Right atrium auricular region (tissue), 2 donors: ENCODE results near the gene DPM2. TPM values are rescaled to one million over a fixed set of nuclear protein-coding genes. Genes with fewer than 3 reads are reported as not detected.

Experiments
- DNase-seq: peaks from one replicate; pipeline ENCODE4 v3.0.0-alpha.2; 2019; ENCODE audit warnings: low spot score
- H3K27ac ChIP-seq, 2 donors: fragments of 200-600 bp; sonication (generic); 1 replicate in 1 of 2; 2 replicates in 1 of 2; pipeline ENCODE4 v1.5.1; 2016 to 2019
- H3K27me3 ChIP-seq, 2 donors: fragments of 200-600 bp; sonication (generic); one replicate each; pipeline versions ENCODE4 v1.5.1 to v1.6.0; 2017 to 2019
- H3K36me3 ChIP-seq: fragments of 200-600 bp; sonication (generic); one replicate; pipeline ENCODE4 v1.5.1; 2016
- H3K4me1 ChIP-seq, 2 donors: fragments of 200-600 bp; sonication (generic); one replicate each; pipeline versions ENCODE4 v1.5.1 to v1.6.0; 2017 to 2019
- H3K4me3 ChIP-seq, 2 donors: fragments of 200-600 bp; sonication (generic); 1 replicate in 1 of 2; 2 replicates in 1 of 2; pipeline ENCODE4 v1.5.1; 2017 to 2019; ENCODE audit warnings: mild to moderate bottlenecking in 1 of 2, moderate library complexity in 1 of 2
- H3K9me3 ChIP-seq, 2 donors: fragments of 200-600 bp; sonication (generic); one replicate each; pipeline ENCODE4 v1.5.1; 2019
- CTCF ChIP-seq, 2 donors: fragments of 200-600 bp; sonication (generic); IDR thresholded peaks; one replicate each; pipeline ENCODE4 v1.5.1; 2019; ENCODE audit warnings: antibody characterized with exemption in 2 of 2
- total RNA-seq, 2 donors: library from RNA; depleted of rRNA; stranded (reverse); fragments of >200 nt; gene quantifications; one replicate each; pipeline ENCODE4 v1.1.0, GENCODE V29; 2016

DPM2 gene
- total RNA-seq, 2 donors from 2014 or later = 4.7 to 11.4 TPM

GRCh38 chr9:127943731-127944144, 6.1 kb upstream of the DPM2 start:
- DNase-seq = no peak
- peak overlapping the region in 1 of 2 donors; percentile 2 for H3K27ac ChIP-seq
- H3K27me3 ChIP-seq = no peaks in the 10 kb centered on the region
- peaks cover 0 to 28% of the 10 kb centered on the region in 2 donors for H3K4me1 ChIP-seq
- no peak overlapping the region for H3K4me3 ChIP-seq
- no peaks in the 10 kb centered on the region for H3K9me3 ChIP-seq
- peak; percentile 92 to 95 for TF ChIP-seq CTCF (IDR thresholded peaks at IDR 0.05)
- peaks cover 20% of the 10 kb centered on the region for H3K36me3 ChIP-seq

- peaks cover 0 to 34% of the 10 kb centered on the region in 2 donors for H3K4me1 ChIP-seq
- H3K4me3 ChIP-seq = no peak overlapping the region
- H3K27ac ChIP-seq = peak overlapping the region in 1 of 2 donors; percentile 3
- TF ChIP-seq CTCF (IDR thresholded peaks at IDR 0.05) = no peak
- peaks cover 20% of the 10 kb centered on the region for H3K36me3 ChIP-seq
- H3K27me3 ChIP-seq = no peaks in the 10 kb centered on the region
- no peaks in the 10 kb centered on the region for H3K9me3 ChIP-seq
- no peak for DNase-seq
Observed at GRCh38 chr9:127943011-127943662, 5.5 kb upstream of the DPM2 start.

GRCh38 chr9:127942216-127943010, 4.8 kb upstream of the DPM2 start:
- H3K27me3 ChIP-seq = no peaks in the 10 kb centered on the region
- peak; percentile 85 for DNase-seq
- no peak overlapping the region for H3K4me3 ChIP-seq
- no peaks in the 10 kb centered on the region for H3K9me3 ChIP-seq
- peaks cover 0 to 37% of the 10 kb centered on the region in 2 donors for H3K4me1 ChIP-seq
- peak overlapping the region in 1 of 2 donors; percentile 3 for H3K27ac ChIP-seq
- H3K36me3 ChIP-seq = peaks cover 20% of the 10 kb centered on the region
- peak; percentile 80 to 92 for TF ChIP-seq CTCF (IDR thresholded peaks at IDR 0.05)

DNA sequence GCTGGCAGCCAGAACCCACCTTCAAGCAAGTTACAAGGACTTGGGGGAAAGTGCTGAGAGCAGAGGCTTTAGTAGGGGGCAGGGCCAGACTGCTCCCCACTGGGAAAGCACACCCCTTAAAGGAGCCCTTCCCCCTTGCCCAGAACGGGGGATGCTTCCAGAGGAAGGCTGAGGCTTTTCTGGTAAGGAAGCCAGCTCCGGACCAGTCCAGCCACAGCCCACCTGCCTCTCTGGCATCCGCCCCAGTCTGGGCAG, 4.2 kb upstream of the DPM2 start:
- peaks cover 20% of the 10 kb centered on the region for H3K36me3 ChIP-seq
- peaks cover 0 to 40% of the 10 kb centered on the region in 2 donors for H3K4me1 ChIP-seq
- no peak for TF ChIP-seq CTCF (IDR thresholded peaks at IDR 0.05)
- no peak overlapping the region for H3K4me3 ChIP-seq
- H3K27ac ChIP-seq = no peak overlapping the region
- no peaks in the 10 kb centered on the region for H3K9me3 ChIP-seq
- no peaks in the 10 kb centered on the region for H3K27me3 ChIP-seq
- DNase-seq = no peak

- Histone ChIP-seq H3K27ac (no peak overlapping the region), H3K9me3 (no peaks in the 10 kb centered on the region), H3K36me3 (peaks cover 20% of the 10 kb centered on the region), H3K4me1 (peaks cover 0 to 40% of the 10 kb centered on the region in 2 donors), H3K4me3 (no peak overlapping the region), H3K27me3 (no peaks in the 10 kb centered on the region)
- no peak for DNase-seq
- no peak for TF ChIP-seq CTCF (IDR thresholded peaks at IDR 0.05)
Observed at GRCh38 chr9:127941062-127941960, 3.7 kb upstream of the DPM2 start.
